Nephron progenitor cell (in vitro differentiated cells): Measurements from ENCODE around the gene ZFYVE27.

Experiments used
- DNase-seq: peaks from one replicate; pipeline ENCODE4 v3.0.0; 2021
- H3K27ac Mint-ChIP-seq: 2 replicates; pipeline ENCODE4 v1.8.0; 2021; ENCODE audit warnings: mild to moderate bottlenecking, moderate library complexity, mixed read lengths
- H3K27me3 Mint-ChIP-seq: 2 replicates; pipeline ENCODE4 v1.8.0; 2021; ENCODE audit warnings: mild to moderate bottlenecking, low read depth, mixed read lengths; ENCODE audit not compliant: poor library complexity
- H3K36me3 Mint-ChIP-seq: 2 replicates; pipeline ENCODE4 v1.8.0; 2021; ENCODE audit warnings: low read depth, mixed read lengths
- H3K4me1 Mint-ChIP-seq: 2 replicates; pipeline ENCODE4 v1.8.0; 2021; ENCODE audit warnings: mixed read lengths
- H3K4me3 Mint-ChIP-seq: 2 replicates; pipeline ENCODE4 v1.8.0; 2021; ENCODE audit warnings: mild to moderate bottlenecking, moderate library complexity, mixed read lengths
- H3K9me3 Mint-ChIP-seq: 2 replicates; pipeline ENCODE4 v1.8.0; 2021; ENCODE audit warnings: mild to moderate bottlenecking, moderate library complexity, mixed read lengths
- TF ChIP-seq, protein P1 (sequence below): fragments of 200-600 bp; sonication (generic); IDR thresholded peaks from 2 replicates; pipeline ENCODE4 v1.5.0; 2021; ENCODE audit warnings: antibody characterized with exemption

The ZFYVE27 gene

DNA sequence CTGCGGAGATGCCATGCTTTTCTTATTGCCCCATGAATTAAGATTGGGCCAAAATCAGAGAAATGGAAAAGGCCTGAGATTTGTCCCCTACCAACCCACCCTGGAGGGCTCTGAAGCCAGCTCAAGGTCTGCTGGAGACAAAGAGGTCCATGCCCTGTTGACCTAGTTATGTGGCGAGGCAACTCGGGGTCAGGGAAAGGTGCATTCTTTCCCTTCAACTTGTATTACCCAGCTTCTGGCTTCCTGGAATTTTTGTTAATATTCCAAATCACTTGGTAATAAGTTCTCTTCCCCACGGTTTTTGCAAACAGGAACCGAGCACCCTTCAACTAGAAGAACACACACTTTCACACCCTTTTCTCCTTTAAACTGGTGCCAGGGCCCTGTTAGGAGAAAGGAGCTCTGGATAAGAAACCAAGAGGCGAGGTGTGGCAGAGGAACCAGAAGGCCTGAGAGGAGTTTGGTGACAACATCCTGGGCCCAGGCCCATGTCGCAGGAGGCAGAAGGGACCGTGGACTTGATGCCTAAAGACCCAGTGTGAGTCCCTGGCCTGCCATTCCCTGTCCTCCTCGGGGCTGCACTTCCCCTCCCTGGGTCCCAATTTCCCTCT is 47.4 kb downstream of the ZFYVE27 start:
- Mint-ChIP-seq H3K9me3 (no peaks in the 10 kb centered on the region), H3K36me3 (no peaks in the 10 kb centered on the region), H3K27me3 (peaks cover 16% of the 10 kb centered on the region), H3K27ac (no peak overlapping the region), H3K4me1 (peaks cover 27% of the 10 kb centered on the region), H3K4me3 (no peak overlapping the region)
- no peak for DNase-seq
- TF ChIP-seq, protein P1, sequence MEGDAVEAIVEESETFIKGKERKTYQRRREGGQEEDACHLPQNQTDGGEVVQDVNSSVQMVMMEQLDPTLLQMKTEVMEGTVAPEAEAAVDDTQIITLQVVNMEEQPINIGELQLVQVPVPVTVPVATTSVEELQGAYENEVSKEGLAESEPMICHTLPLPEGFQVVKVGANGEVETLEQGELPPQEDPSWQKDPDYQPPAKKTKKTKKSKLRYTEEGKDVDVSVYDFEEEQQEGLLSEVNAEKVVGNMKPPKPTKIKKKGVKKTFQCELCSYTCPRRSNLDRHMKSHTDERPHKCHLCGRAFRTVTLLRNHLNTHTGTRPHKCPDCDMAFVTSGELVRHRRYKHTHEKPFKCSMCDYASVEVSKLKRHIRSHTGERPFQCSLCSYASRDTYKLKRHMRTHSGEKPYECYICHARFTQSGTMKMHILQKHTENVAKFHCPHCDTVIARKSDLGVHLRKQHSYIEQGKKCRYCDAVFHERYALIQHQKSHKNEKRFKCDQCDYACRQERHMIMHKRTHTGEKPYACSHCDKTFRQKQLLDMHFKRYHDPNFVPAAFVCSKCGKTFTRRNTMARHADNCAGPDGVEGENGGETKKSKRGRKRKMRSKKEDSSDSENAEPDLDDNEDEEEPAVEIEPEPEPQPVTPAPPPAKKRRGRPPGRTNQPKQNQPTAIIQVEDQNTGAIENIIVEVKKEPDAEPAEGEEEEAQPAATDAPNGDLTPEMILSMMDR: no peak

GRCh38 chr10:97785231-97785630 is 48.3 kb downstream of the ZFYVE27 start:
- H3K4me3 Mint-ChIP-seq: no peak overlapping the region
- TF ChIP-seq, protein P1: no peak
- DNase-seq: no peak
- no peaks in the 10 kb centered on the region for H3K36me3 Mint-ChIP-seq
- H3K27ac Mint-ChIP-seq: no peak overlapping the region
- peaks cover 15% of the 10 kb centered on the region for H3K27me3 Mint-ChIP-seq
- H3K4me1 Mint-ChIP-seq: peaks cover 27% of the 10 kb centered on the region
- no peaks in the 10 kb centered on the region for H3K9me3 Mint-ChIP-seq

GRCh38 chr10:97785731-97786130 is 48.8 kb downstream of the ZFYVE27 start:
- H3K27me3 Mint-ChIP-seq: peaks cover 14% of the 10 kb centered on the region
- peaks cover 22% of the 10 kb centered on the region for H3K4me1 Mint-ChIP-seq
- no peak overlapping the region for H3K4me3 Mint-ChIP-seq
- TF ChIP-seq, protein P1: no peak
- DNase-seq: no peak
- H3K9me3 Mint-ChIP-seq: no peaks in the 10 kb centered on the region
- H3K36me3 Mint-ChIP-seq: no peaks in the 10 kb centered on the region
- no peak overlapping the region for H3K27ac Mint-ChIP-seq

DNA sequence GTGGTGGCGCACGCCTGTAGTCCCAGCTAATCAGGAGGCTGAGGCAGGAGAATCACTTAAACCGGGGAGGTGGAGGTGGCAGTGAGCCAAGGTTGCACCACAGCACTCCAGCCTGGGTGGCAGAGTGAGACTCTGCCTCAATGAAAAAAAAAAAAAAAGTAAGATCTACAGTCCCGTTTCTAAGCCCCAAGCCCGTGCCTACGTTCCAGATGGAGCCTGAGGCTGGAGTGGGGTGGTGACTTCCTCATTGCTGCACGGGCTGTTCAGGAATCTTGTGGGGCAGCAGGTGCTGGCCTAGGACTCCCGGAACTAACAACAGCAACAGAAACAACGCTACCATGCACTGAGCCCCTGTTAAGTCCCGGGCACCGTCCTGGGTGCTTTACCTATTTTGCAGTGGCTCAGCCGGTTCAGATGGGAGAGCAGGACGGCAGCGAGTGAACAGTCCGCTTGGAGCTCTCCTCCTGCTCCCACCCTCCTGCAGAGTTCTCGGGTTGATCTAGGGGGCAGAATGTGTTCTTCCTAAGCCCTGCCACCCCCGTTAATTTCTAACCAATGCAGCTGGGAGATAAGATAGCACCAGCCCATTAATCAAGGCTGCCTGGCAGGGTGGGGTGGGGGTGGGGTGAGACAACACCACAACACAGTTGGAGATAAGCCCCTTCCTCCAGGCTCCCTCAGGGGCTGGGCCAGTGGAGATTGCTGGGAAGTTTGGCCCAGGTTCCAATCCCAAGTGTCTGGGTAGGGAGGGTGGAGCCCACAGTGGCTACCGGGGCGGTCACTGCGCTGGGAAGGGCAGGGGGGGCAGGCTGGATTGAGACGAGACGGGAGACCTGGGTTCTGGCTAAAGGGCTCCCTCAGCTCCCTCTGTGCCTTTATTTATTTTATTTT is 51.9 kb downstream of the ZFYVE27 start:
- peaks cover 18% of the 10 kb centered on the region for H3K27me3 Mint-ChIP-seq
- no peak overlapping the region for H3K4me3 Mint-ChIP-seq
- DNase-seq: peak; percentile 22
- TF ChIP-seq, protein P1: no peak
- no peaks in the 10 kb centered on the region for H3K9me3 Mint-ChIP-seq
- H3K36me3 Mint-ChIP-seq: no peaks in the 10 kb centered on the region
- peaks cover 5% of the 10 kb centered on the region for H3K4me1 Mint-ChIP-seq
- H3K27ac Mint-ChIP-seq: no peak overlapping the region

DNA sequence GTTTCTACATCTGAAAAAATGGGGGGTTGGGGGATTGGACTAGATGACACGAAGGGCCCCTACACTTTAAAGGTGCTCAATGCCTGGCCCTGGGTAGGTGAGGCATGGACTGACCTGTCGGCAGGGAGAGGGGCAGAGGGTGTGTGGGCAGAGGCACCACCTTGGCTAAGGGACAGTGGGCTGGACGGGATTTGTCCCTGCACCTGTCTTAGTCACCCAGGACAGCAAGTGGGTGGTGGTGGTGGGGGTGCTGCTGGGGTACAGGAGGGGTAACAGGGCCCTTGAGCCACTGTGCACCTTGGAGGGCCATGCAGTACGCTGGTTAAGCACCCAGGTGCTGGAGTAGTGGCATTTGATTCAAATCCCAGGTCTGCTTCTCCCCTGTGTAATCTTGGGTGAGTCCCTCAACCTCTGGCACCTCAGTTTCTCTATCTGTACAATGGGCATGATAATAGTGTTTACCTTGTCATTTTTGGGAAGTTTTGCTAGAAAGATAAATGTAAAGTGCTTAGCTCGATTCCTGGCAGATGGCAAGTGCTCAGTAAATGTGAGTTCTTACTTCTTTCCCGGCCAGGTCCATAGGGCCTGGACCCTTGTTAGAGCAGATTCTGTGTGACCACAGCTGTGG is 53.0 kb downstream of the ZFYVE27 start:
- no peak for DNase-seq
- Mint-ChIP-seq H3K27me3 (peaks cover 21% of the 10 kb centered on the region), H3K36me3 (no peaks in the 10 kb centered on the region), H3K27ac (no peak overlapping the region), H3K4me1 (peaks cover 5% of the 10 kb centered on the region), H3K4me3 (no peak overlapping the region), H3K9me3 (no peaks in the 10 kb centered on the region)
- TF ChIP-seq, protein P1: no peak
